ENCODE measurements around the gene TINAGL1. TPM values are rescaled to one million over a fixed set of nuclear protein-coding genes. Genes with fewer than 3 reads are reported as not detected.

TINAGL1 gene
- total and polyA plus RNA-seq, 2 of the 13 experiments (the other 11 are each of a cell fraction or from before 2014, with no cell fraction given): 24.7 to 76.8 TPM

GRCh38 chr1:31562707-31563360 is 13.5 kb upstream of the TINAGL1 start:
- ChIA-PET POLR2A (interaction anchor here (1.4 kb wide), 1 partner anchor 32 kb away, joined by 3 read pairs; no protein-coding TSS in a partner anchor), CTCF (ENCODE audit: low intra/inter-chr PET ratio, low total read pairs) (interaction anchor here (6.1 kb wide), 1 partner anchor 30 kb away, joined by 106 read pairs; no protein-coding TSS in a partner anchor)
- FAIRE-seq (no peak), ATAC-seq (peak; percentile 36; the same call in 2 of the 3 replicates), DNase-seq (ENCODE audit: low spot score) (no peak)
- H3K27me3 ChIP-seq (ENCODE audit: control insufficient read depth in 1 of 2, insufficient read depth in 2 of 2, low read length in 2 of 2): no peaks in the 10 kb centered on the region
- no peaks in the 10 kb centered on the region for H3K36me3 ChIP-seq (replicated peaks in 1 of 2; ENCODE audit: control insufficient read depth in 1 of 2, insufficient read depth in 2 of 2, low read length in 2 of 2)
- WGBS (ENCODE audit: low lambda C conversion rate): 0% methylated on average over 3 of the region's 3 CpGs
- no peak overlapping the region for H2AFZ ChIP-seq (ENCODE audit: low read length)
- no peak for TF ChIP-seq ZNF296 (CRISPR knock-in tag; conservative IDR thresholded peaks at IDR 0.05)
- TF ChIP-seq TEAD3 (CRISPR knock-in tag; optimal IDR thresholded peaks at IDR 0.05; ENCODE audit: borderline replicate concordance): peak; percentile 10
- no peaks in the 10 kb centered on the region for H3K9me3 ChIP-seq (ENCODE audit: low read length)
- no peaks in the 10 kb centered on the region for H4K20me1 ChIP-seq (ENCODE audit: insufficient read depth, low read length)
- no TSS peak for BruUV-seq (replicated peaks)
- in situ Hi-C loops (cut with HindIII; ENCODE audit: extremely low pct_ligation_motif_present, low pct_unique_long_range_greater_than_20kb) (loop anchor here (5.0 kb wide), 1 partner anchor 34 kb away; no protein-coding TSS in a partner anchor), intact Hi-C loops (cut with micrococcal nuclease; ENCODE audit: unreplicated experiment) (no loop called here)
- no peak overlapping the region for H3K9ac ChIP-seq (ENCODE audit: insufficient read depth, low read depth, low read length)
- H3K4me1 ChIP-seq (ENCODE audit: insufficient read depth, low read length): peaks cover 39% of the 10 kb centered on the region
- no peaks in the 10 kb centered on the region for H3K79me2 ChIP-seq (ENCODE audit: insufficient read depth, low read length)
- H3K4me3 ChIP-seq (replicated peaks in 1 of 3; ENCODE audit: insufficient read depth in 1 of 3, low read depth in 2 of 3, low read length in 3 of 3): no peak overlapping the region
- H3K4me2 ChIP-seq (ENCODE audit: low read depth, low read length): peak overlapping the region; percentile 18
- no peak overlapping the region for H3K27ac ChIP-seq (ENCODE audit: extremely low read length, insufficient read depth, low read length)

DNA sequence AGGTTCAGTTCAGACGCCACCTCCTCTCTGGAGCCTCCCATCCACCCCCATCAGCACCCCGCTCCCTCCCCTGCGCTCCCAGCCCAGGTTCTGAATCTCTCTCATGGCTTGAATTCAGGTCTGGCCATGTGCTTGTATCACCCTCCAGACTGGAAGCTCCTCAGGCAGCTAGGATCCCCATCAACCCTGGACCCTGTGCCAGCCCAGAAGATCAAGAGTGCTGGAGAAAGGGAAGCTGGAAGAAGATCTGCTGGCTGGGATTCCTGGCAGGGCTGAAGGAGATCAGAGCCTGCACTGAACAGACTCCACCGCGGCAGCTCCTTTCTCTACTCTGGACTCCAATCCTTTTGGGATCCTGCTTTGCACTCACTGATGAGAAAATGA is 11.7 kb upstream of the TINAGL1 start:
- ChIA-PET CTCF (ENCODE audit: low intra/inter-chr PET ratio, low total read pairs) (interaction anchor here (0.7 to 6.1 kb wide), 5 partner anchors 23 to 171 kb away, joined by 3 to 106 read pairs (median 6); partner anchors contain the start of gene HCRTR1), POLR2A (no interaction called here)
- no peak overlapping the region for H3K4me2 ChIP-seq (ENCODE audit: low read depth, low read length)
- H3K27ac ChIP-seq (ENCODE audit: extremely low read length, insufficient read depth, low read length): no peak overlapping the region
- no peaks in the 10 kb centered on the region for H3K27me3 ChIP-seq (ENCODE audit: control insufficient read depth in 1 of 2, insufficient read depth in 2 of 2, low read length in 2 of 2)
- FAIRE-seq (no peak), DNase-seq (ENCODE audit: low spot score) (no peak), ATAC-seq (no peak)
- peaks cover 46% of the 10 kb centered on the region for H3K4me1 ChIP-seq (ENCODE audit: insufficient read depth, low read length)
- no peaks in the 10 kb centered on the region for H3K79me2 ChIP-seq (ENCODE audit: insufficient read depth, low read length)
- H3K4me3 ChIP-seq (replicated peaks in 1 of 3; ENCODE audit: insufficient read depth in 1 of 3, low read depth in 2 of 3, low read length in 3 of 3): no peak overlapping the region
- no peak overlapping the region for H2AFZ ChIP-seq (ENCODE audit: low read length)
- no peaks in the 10 kb centered on the region for H3K36me3 ChIP-seq (replicated peaks in 1 of 2; ENCODE audit: control insufficient read depth in 1 of 2, insufficient read depth in 2 of 2, low read length in 2 of 2)
- H3K9me3 ChIP-seq (ENCODE audit: low read length): no peaks in the 10 kb centered on the region
- in situ Hi-C loops (cut with HindIII; ENCODE audit: extremely low pct_ligation_motif_present, low pct_unique_long_range_greater_than_20kb) (loop anchor here (5.0 kb wide), 1 partner anchor 33 kb away; no protein-coding TSS in a partner anchor), intact Hi-C loops (cut with micrococcal nuclease; ENCODE audit: unreplicated experiment) (loop anchor here (1.0 to 2.0 kb wide), 2 partner anchors 30 to 54 kb away; no protein-coding TSS in a partner anchor)
- TF ChIP-seq FOXK1 (CRISPR knock-in tag; IDR thresholded peaks at IDR 0.05; ENCODE audit: borderline replicate concordance, low read depth) (no peak), SMARCE1 (IDR thresholded peaks at IDR 0.05; ENCODE audit: borderline replicate concordance) (no peak), AKNA (CRISPR knock-in tag; IDR thresholded peaks at IDR 0.05; ENCODE audit: borderline replicate concordance) (no peak), ZBTB8A (CRISPR knock-in tag; IDR thresholded peaks at IDR 0.05; ENCODE audit: borderline replicate concordance, low read depth) (no peak)
- no peak overlapping the region for H3K9ac ChIP-seq (ENCODE audit: insufficient read depth, low read depth, low read length)
- BruUV-seq (replicated peaks): no TSS peak
- H4K20me1 ChIP-seq (ENCODE audit: insufficient read depth, low read length): no peaks in the 10 kb centered on the region
- 94% methylated on average over 5 of the region's 5 CpGs for WGBS (ENCODE audit: low lambda C conversion rate)

Data from HepG2 (cell line).